Measurements from ENCODE around the gene RAPGEF5. TPM values are rescaled to one million over a fixed set of nuclear protein-coding genes. Genes with fewer than 3 reads are reported as not detected.

RAPGEF5 gene
- total RNA-seq, 6 experiments from 2014 or later = 15.5 to 56.4 (median 27.1) TPM

DNA sequence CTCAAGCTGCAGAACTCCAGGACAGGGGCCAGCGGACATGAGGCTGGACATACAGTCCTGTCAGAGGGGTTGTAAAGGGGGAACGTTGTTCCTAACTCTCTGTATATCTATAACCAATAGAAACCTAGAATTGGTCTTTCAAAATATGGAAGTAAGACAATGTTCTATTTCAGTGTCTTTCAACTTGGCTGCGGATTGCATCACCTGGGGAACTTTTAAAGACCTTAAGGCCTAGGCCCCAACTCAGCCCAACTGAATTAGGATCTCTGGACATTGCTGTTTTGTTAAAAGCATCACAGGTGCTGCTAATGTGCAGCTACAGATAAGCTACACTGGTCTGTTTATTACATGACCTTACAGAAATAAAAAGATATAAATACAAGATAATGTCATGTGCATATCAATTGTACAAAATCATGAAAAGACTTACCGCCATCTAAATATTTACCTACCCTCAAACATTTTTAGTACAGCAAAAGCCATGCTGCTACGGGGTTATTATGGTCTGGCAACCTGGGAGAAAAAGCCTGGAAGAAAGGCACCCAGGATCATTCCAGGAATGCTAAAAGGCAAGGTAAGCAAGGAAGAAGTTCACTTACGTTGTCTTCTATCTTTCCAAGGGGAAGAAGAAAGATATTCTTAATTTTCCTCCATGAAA, 169.1 kb downstream of the RAPGEF5 start:
- Histone ChIP-seq H3K4me1 (no peaks in the 10 kb centered on the region), H3K4me3 (no peak overlapping the region), H3K36me3 (peaks cover 0 to 12% (median 8%) of the 10 kb centered on the region in 4 donors), H3K27me3 (no peaks in the 10 kb centered on the region), H3K27ac (no peak overlapping the region), H3K9me3 (no peaks in the 10 kb centered on the region)
- TF ChIP-seq CTCF (IDR thresholded peaks at IDR 0.05) = no peak
- TF ChIP-seq POLR2A (IDR thresholded peaks at IDR 0.05) = no peak
- ATAC-seq (no peak), DNase-seq (no peak)
- intact Hi-C loops (cut with DNase I) = no loop called here
- WGBS (ENCODE audit: insufficient coverage, low coverage, low lambda C conversion rate, missing lambda C conversion rate) = 87% methylated on average over 6 of the region's 6 CpGs

- DNase-seq (no peak), ATAC-seq (no peak)
- Histone ChIP-seq H3K27me3 (no peaks in the 10 kb centered on the region), H3K4me3 (no peak overlapping the region), H3K27ac (no peak overlapping the region), H3K9me3 (no peaks in the 10 kb centered on the region), H3K36me3 (peaks cover 0 to 7% (median 4%) of the 10 kb centered on the region in 4 donors), H3K4me1 (no peaks in the 10 kb centered on the region)
- no peak for TF ChIP-seq CTCF (IDR thresholded peaks at IDR 0.05)
- TF ChIP-seq POLR2A (IDR thresholded peaks at IDR 0.05) = no peak
- intact Hi-C loops (cut with DNase I) = no loop called here
- WGBS (ENCODE audit: insufficient coverage, low coverage, low lambda C conversion rate, missing lambda C conversion rate) = 100% methylated on average over 1 of the region's 1 CpG
Observed at GRCh38 chr7:22185559-22185958, 171.4 kb downstream of the RAPGEF5 start.

DNA sequence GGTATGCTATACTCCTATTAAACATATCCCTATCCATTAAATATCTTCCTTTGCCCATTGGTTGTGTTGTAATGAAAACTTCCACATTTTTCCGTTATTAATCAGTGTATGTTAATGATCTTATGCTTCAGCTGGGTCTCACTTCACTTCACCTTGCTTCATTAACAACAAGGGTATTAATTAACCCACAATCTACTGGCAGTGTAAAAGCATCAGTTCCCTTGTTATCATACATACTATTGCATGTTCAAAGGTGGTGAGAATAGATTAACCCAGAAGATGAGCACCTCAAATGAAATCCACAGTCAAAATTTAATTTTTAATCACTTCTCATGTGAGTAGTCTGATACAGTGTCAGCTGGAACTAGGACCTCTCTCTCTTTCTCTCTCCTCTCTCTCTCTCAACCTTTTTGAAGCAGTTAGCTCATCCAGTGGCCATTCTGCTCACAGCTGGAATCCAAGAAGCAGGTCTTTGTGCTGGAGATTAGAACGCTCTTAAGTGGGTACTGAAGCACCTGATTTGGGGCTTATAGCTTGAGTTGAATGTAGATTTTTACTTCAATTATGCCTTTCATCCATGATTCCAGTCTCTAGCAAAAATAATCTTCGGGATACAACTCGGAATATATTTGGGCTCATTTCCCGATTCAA, 172.3 kb downstream of the RAPGEF5 start:
- no peaks in the 10 kb centered on the region for H3K27me3 ChIP-seq
- H3K9me3 ChIP-seq = no peaks in the 10 kb centered on the region
- intact Hi-C loops (cut with DNase I) = no loop called here
- no peak overlapping the region for H3K27ac ChIP-seq
- no peak for TF ChIP-seq CTCF (IDR thresholded peaks at IDR 0.05)
- no peak for TF ChIP-seq POLR2A (IDR thresholded peaks at IDR 0.05)
- H3K4me1 ChIP-seq = no peaks in the 10 kb centered on the region
- DNase-seq (no peak), ATAC-seq (no peak)
- H3K36me3 ChIP-seq = peaks cover 0 to 7% (median 4%) of the 10 kb centered on the region in 4 donors
- no peak overlapping the region for H3K4me3 ChIP-seq
- WGBS (ENCODE audit: insufficient coverage, low coverage, low lambda C conversion rate, missing lambda C conversion rate) = 71% methylated on average over 5 of the region's 5 CpGs

- ATAC-seq = peak in 1 of 4 donors; percentile 33
- Histone ChIP-seq H3K27ac (no peak overlapping the region), H3K9me3 (no peaks in the 10 kb centered on the region), H3K27me3 (no peaks in the 10 kb centered on the region), H3K4me1 (no peaks in the 10 kb centered on the region), H3K36me3 (peaks cover 0 to 7% (median 4%) of the 10 kb centered on the region in 4 donors), H3K4me3 (no peak overlapping the region)
- intact Hi-C loops (cut with DNase I) = no loop called here
- no peak for DNase-seq
- no peak for TF ChIP-seq CTCF (IDR thresholded peaks at IDR 0.05)
- no peak for TF ChIP-seq POLR2A (IDR thresholded peaks at IDR 0.05)
- 70% methylated on average over 6 of the region's 6 CpGs for WGBS (ENCODE audit: insufficient coverage, low coverage, low lambda C conversion rate, missing lambda C conversion rate)
Observed at GRCh38 chr7:22183522-22184280, 173.3 kb downstream of the RAPGEF5 start.
